Astrocyte of the cerebellum (primary cell): ENCODE data around the gene TMEM170B.

Experiments
- DNase-seq: peaks from one replicate; pipeline ENCODE4 v3.0.0-alpha.2; 2011; ENCODE audit warnings: low read depth
- H3K4me3 ChIP-seq: 2 replicates; pipeline ENCODE4 v1.5.1; 2011; ENCODE audit warnings: mild to moderate bottlenecking, low read depth, low read length, moderate library complexity
- in situ Hi-C: cut with HindIII; loops from 2 replicates; pipeline ENCODE4 v1.10.0; 2017; ENCODE audit warnings: low sequenced_read_pairs
- TF ChIP-seq, protein P1 (sequence below): IDR thresholded peaks from 2 replicates; pipeline ENCODE4 v1.5.1; 2012; ENCODE audit warnings: low read length, low read depth, moderate library complexity, mild to moderate bottlenecking; ENCODE audit errors: missing control alignments

Gene TMEM170B

DNA sequence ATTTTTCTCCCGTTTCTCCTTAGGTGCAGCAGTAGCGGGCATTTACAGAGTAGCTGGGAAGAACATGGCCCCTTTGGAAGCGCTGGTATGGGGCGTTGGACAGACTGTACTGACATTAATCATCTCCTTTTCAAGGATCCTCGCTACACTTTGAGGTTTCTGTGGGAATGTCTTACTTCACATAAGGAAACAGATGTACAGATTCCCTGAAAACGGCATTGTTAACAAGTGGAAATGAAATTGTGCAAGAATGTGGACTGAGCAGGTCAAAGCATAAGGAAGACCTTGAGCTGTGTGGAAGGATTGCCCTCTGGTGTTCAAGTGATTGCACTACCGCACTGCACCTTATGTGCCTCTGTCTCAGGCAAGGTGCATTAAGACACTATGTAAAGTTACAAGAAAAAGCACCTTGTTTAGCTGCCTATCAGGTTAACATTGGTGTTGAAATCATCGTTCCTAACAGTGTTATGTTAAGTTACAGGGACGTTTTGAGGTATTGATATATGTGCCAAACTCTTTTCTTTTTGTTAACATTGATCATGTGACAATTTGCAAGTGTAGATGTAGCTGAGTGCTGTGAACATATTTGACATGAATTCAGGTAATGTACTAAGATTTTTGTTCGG, 38.0 kb downstream of the TMEM170B start:
- DNase-seq = peak; percentile 62
- no peak overlapping the region for H3K4me3 ChIP-seq
- in situ Hi-C loops = no loop called here
- TF ChIP-seq, protein P1, sequence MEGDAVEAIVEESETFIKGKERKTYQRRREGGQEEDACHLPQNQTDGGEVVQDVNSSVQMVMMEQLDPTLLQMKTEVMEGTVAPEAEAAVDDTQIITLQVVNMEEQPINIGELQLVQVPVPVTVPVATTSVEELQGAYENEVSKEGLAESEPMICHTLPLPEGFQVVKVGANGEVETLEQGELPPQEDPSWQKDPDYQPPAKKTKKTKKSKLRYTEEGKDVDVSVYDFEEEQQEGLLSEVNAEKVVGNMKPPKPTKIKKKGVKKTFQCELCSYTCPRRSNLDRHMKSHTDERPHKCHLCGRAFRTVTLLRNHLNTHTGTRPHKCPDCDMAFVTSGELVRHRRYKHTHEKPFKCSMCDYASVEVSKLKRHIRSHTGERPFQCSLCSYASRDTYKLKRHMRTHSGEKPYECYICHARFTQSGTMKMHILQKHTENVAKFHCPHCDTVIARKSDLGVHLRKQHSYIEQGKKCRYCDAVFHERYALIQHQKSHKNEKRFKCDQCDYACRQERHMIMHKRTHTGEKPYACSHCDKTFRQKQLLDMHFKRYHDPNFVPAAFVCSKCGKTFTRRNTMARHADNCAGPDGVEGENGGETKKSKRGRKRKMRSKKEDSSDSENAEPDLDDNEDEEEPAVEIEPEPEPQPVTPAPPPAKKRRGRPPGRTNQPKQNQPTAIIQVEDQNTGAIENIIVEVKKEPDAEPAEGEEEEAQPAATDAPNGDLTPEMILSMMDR = peak; percentile 97

DNA sequence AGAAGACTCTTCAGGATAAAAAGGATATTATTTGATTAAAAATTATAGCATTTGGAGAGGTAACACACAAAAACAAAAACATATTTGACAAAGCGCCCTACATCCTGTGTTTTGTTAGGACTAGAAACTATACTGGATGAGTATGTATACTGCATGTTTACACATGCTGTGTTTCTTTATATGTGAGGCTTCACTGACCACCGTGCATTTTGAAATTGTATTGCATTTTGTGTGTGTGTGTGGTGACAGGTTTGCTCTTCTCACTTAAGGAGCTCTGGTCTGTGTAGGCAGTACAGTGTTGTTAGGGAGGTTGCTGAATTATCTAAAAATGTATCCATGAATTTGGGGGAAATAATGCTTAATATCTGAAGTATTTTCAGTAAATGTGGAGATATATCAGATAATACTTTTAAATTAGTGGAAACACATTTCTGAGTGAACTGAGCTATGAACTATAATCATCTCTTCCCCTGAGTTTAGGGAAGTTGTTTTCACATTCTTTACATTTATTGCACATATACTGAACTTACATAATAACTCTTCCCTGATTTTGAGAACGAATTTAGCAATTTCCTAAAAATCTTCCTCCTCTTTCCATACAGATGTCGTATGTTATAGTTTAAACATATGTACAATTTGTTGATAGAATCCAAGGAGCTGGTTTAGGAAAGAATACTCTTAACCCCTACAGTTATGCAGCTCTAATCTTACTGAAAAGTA, 43.3 kb downstream of the TMEM170B start:
- DNase-seq = no peak
- TF ChIP-seq, protein P1 = no peak
- H3K4me3 ChIP-seq = no peak overlapping the region
- in situ Hi-C loops = no loop called here

DNA sequence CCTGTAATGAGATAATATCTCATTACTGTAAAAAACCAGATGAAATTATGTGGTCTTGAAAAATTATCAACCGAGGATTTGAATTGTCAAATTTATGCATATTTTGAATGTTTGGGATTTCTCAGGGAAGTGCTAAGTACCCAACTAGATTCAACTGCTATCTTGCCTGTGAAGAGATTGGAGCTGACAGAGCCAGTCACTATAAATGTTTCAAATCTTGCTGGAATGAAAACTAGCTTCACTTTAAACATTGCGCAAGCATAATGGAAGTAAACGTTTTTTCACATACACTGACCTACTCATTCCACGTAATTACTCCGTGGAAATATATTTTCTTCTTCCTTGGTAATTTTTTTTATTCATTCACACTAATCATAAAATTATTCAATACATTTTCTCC, 46.7 kb downstream of the TMEM170B start:
- in situ Hi-C loops = no loop called here
- DNase-seq = no peak

DNA sequence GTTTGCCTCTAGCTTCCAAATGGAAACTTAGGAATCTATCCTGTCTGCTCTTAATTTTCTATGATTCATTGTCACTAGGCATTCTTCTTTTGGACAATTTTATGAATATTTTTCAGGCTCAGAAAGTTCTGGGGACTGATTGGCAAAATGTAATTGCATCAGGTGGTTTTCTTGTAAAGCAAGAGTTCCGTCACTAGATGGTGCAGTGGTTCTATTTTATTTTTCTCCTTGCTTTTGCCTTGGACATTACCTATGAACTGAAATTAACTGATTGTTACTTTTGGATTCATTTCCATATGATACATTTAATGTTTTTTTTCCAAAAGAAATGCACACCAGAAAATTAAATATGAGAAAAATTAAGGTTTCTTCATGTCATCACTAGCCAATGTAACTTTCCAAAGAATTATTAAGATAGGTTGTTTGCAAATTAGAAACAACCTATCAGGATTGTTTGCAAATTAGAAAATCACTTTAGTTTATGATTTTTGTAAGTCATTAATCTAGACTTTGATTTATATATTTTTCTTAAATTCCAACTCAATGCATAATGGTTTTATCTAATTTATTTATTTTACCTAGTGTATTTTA, 48.0 kb downstream of the TMEM170B start:
- peak; percentile 63 for DNase-seq
- TF ChIP-seq, protein P1 = peak; percentile 54
- in situ Hi-C loops = no loop called here
- no peak overlapping the region for H3K4me3 ChIP-seq

More for the DNA sequence above, 46.7 kb downstream of the TMEM170B start:
- TF ChIP-seq, protein P1 = no peak
- H3K4me3 ChIP-seq = no peak overlapping the region

DNA sequence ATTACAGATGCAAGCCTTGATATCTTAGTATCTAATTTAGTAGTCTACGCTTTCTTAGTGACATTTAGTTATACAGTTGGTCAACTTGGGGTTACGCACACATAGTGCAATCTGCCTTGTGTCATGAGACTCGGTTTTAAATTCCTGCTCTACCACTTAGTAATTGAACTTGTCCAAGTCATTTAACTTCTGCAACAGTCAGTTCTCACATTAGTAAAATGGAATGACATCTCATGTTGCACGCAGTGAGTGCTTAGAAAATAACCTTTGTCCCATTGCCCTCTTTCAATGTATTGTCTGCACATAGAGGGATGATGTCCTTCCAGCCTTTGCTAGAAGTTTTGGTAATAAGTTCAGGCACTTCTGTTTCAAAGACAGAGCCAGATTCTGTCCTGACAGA, 48.6 kb downstream of the TMEM170B start:
- TF ChIP-seq, protein P1 = no peak

DNA sequence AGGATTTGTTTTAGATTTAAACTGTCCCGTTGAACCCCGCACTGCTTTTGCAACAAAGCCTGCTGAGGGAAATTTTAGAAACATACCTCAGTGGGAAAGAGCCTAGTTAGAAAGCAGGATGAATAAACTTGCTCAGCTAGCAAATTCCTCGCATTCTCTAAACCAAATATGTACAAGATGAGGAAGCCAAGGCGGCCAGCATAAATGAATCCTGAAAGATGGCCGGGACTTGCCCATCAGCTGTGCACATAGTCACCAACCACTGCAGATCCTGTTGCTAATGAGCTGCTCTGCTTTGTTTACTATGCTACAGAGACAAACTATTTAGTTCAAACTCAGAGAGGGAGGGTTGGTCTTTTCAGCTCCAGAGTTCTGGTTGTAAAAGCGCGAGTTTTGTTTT, 49.0 kb downstream of the TMEM170B start:
- H3K4me3 ChIP-seq = no peak overlapping the region
- TF ChIP-seq, protein P1 = no peak
- in situ Hi-C loops = no loop called here
- DNase-seq = peak; percentile 87

More for the DNA sequence above, 48.6 kb downstream of the TMEM170B start:
- no peak for DNase-seq
- no peak overlapping the region for H3K4me3 ChIP-seq
- in situ Hi-C loops = no loop called here
